IPS-18c (cell line): ENCODE measurements around the gene HIBADH.
A peak's percentile ranks its signal among the peaks of the same experiment; 100 is the strongest.

Experiments
- H3K4me3 ChIP-seq: 2 replicates; pipeline ENCODE4 v1.7.0; 2013; ENCODE audit warnings: low read depth, mild to moderate bottlenecking, low read length, moderate library complexity; ENCODE audit not compliant: insufficient read depth
- H3K9me3 ChIP-seq: one replicate; pipeline ENCODE4 v1.6.1; 2013; ENCODE audit warnings: mild to moderate bottlenecking, low read length, moderate library complexity; ENCODE audit not compliant: control insufficient read depth, insufficient read depth

The HIBADH gene

GRCh38 chr7:27662490-27663205, at the start of gene HIBADH:
Gene HIBADH, minus strand, starts transcription at chr7:27662883. Its CDS starts 95 bp downstream, at chr7:27662788.
- Histone ChIP-seq H3K4me3 (peak within 1 kb of the TSS; percentile 97), H3K9me3 (no peaks in the 10 kb centered on the region)

DNA sequence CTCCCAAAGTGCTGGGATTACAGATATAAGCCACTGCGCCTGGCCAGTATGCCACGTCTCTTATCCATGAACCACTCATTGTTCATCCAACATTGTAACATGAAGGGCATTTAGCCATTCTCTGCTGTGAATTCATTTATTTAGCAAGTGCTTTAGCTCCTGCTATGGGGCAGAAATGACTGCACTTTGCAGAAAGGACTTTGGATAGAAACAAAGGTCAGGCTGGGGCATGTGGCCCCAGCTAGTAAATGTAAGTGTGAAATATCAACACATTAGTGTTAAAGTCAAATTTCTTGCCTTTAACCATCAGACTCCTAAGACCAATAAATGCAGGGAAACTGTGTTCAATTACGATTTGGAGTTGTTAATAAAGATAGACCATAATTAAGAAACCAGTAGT, 49.5 kb upstream of the HIBADH start:
- Histone ChIP-seq H3K9me3 (no peaks in the 10 kb centered on the region), H3K4me3 (no peak overlapping the region)

GRCh38 chr7:27709137-27710075, 46.7 kb upstream of the HIBADH start:
- no peaks in the 10 kb centered on the region for H3K9me3 ChIP-seq
- no peak overlapping the region for H3K4me3 ChIP-seq

- Histone ChIP-seq H3K4me3 (no peak overlapping the region), H3K9me3 (no peaks in the 10 kb centered on the region)
Observed at GRCh38 chr7:27708485-27708884, 45.8 kb upstream of the HIBADH start.

DNA sequence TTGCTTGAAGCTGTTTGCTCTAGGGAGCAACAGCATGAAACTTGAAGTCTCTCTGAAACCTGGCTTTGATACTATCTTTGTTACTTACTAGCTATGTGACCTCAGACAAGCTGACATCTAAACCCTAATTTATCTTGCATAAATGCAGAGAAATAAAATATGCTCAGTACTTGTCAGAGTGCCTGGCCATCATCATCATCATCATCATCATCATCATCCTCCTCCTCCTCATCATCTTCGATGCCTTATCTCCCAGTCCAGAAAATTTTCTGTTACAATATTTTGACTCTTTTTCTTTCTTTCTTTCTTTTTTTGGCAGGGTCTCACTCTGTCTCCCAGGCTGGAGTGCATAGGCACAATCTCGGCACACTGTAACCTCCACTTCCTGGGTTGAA, 42.5 kb upstream of the HIBADH start:
- Histone ChIP-seq H3K9me3 (no peaks in the 10 kb centered on the region), H3K4me3 (no peak overlapping the region)

GRCh38 chr7:27704422-27705199, 41.9 kb upstream of the HIBADH start:
- no peak overlapping the region for H3K4me3 ChIP-seq

GRCh38 chr7:27703181-27703580, 40.5 kb upstream of the HIBADH start:
- Histone ChIP-seq H3K9me3 (no peaks in the 10 kb centered on the region), H3K4me3 (no peak overlapping the region)

More at GRCh38 chr7:27704422-27705199, 41.9 kb upstream of the HIBADH start:
- no peaks in the 10 kb centered on the region for H3K9me3 ChIP-seq

- no peaks in the 10 kb centered on the region for H3K9me3 ChIP-seq
Observed at GRCh38 chr7:27700501-27700900, 37.8 kb upstream of the HIBADH start.

GRCh38 chr7:27699751-27700150, 37.1 kb upstream of the HIBADH start:
- Histone ChIP-seq H3K9me3 (no peaks in the 10 kb centered on the region), H3K4me3 (no peak overlapping the region)

More at GRCh38 chr7:27700501-27700900, 37.8 kb upstream of the HIBADH start:
- no peak overlapping the region for H3K4me3 ChIP-seq

- Histone ChIP-seq H3K9me3 (no peaks in the 10 kb centered on the region), H3K4me3 (no peak overlapping the region)
Observed at GRCh38 chr7:27697861-27698430, 35.3 kb upstream of the HIBADH start.

DNA sequence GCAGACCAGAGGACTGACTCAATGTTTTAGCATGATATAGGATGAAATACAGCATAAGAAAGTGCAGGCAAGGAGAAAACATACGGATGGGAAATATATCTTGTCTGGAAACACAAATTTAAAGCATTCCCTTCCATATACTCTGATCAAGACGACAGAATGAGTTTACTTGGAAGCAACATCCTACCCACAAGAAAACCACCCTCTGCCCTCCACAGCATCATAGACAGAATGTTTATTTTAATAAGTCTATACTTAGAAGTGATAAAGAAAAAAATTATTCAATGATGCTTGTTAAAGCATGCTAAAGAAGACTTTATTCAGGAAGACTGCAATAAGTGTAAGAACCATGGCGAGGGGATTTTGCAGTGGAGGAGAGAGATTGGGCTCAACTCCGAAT, 32.4 kb upstream of the HIBADH start:
- H3K9me3 ChIP-seq = no peaks in the 10 kb centered on the region
- no peak overlapping the region for H3K4me3 ChIP-seq

DNA sequence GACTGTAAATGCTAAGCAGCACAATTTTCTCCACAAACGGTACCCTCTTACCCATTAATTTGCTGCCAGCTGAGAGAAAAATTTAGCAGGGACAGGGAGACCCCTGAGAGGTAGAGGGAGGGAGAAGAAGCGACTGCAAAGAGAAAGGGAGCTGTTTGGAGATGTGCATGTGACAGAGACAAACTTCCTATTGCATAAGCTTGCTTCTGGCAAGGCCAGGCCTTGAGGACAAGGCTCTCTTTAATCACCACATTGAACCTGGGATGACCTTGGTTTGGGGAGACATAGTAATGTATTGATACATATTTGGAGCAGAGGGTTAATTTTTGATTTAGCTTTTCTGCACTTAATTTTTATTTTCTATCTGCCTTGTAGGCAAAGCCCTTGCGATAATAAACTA, 31.1 kb upstream of the HIBADH start:
- Histone ChIP-seq H3K9me3 (no peaks in the 10 kb centered on the region), H3K4me3 (no peak overlapping the region)

GRCh38 chr7:27690649-27691048, 28.0 kb upstream of the HIBADH start:
- H3K9me3 ChIP-seq = no peaks in the 10 kb centered on the region

DNA sequence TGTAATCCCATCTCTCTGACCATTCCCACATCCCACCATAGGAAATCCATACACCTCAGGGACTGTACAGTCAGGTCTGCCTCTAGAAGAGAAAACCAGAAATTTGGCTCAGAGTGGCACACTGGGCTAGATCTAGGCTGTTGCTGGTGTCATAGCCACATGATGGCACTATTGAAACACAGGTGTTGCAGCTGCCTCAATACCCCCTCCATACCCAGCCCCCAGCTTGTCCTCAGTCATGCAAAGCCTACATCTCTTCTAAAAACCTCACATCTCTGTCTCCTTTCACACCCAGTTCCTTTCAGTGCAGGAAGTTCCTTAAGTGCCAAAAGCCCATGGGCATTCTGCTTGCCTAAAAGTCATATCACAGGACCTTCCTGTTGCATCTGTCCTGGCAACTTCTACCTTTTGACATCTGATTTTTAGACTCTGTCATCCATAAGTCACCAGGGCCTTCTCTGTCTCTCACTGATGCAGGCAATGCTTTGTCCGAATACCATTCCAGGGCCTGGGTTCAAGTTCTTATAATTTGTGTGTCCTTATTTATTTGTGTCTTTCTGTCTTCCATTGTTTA, 27.0 kb upstream of the HIBADH start:
- Histone ChIP-seq H3K9me3 (no peaks in the 10 kb centered on the region), H3K4me3 (no peak overlapping the region)

More at GRCh38 chr7:27690649-27691048, 28.0 kb upstream of the HIBADH start:
- H3K4me3 ChIP-seq = no peak overlapping the region

DNA sequence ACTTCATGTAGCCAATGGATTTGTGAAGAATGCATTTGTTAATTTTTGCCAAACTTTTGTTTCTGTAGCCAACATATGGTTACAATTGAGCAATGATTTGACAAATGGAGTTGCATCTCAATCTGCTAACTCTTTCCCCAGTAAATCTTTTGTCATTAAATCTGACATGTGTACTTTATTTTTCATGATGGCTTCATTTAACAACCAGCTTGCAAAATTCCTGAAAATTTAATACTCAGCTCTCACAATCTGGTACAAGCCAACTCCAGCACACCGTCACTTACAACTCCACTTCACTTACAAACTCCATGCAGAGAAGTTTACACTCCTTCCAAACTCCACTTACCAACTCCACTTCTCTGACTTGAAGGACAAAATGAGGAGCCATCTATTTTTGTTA, 26.5 kb upstream of the HIBADH start:
- Histone ChIP-seq H3K9me3 (no peaks in the 10 kb centered on the region), H3K4me3 (no peak overlapping the region)

DNA sequence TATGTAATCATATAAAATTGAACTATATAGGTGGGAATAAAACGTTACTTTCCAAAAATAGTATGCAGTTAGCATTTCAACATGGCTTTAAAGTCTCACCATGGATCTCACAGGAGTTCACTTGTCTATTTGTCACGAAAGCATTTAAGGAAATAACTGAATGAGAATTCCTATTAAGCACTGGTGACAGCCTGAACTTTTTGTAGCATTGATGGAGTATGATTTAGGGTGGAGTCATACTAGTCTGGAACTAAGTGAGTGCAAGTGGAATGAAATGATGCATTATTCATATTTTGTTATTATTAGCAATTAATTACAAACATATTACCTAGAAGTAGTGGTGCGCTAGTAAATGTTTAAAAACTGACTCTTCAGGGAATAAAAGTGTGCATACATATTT, 26.0 kb upstream of the HIBADH start:
- Histone ChIP-seq H3K4me3 (no peak overlapping the region), H3K9me3 (no peaks in the 10 kb centered on the region)

- Histone ChIP-seq H3K4me3 (no peak overlapping the region), H3K9me3 (no peaks in the 10 kb centered on the region)
Observed at GRCh38 chr7:27688056-27688455, 25.4 kb upstream of the HIBADH start.
